Kasumi-1 (cell line): ENCODE measurements around the gene GRID1.
"Not testable (repeated sequence)": the region's sequence is repeated elsewhere in the genome, so short reads cannot be mapped to it uniquely, and the experiment has no call there.

Experiments
- DNase-seq, 2 experiments: peaks; one replicate each; lab custom pipeline; 2025; lab: John Stamatoyannopoulos, UW

GRID1 gene

GRCh38 chr10:85993840-85994507 lies 372.6 kb downstream of the GRID1 start:
- no peak for DNase-seq

- DNase-seq, result no peak
Measured at GRCh38 chr10:85993140-85993539, 373.5 kb downstream of the GRID1 start.

DNA sequence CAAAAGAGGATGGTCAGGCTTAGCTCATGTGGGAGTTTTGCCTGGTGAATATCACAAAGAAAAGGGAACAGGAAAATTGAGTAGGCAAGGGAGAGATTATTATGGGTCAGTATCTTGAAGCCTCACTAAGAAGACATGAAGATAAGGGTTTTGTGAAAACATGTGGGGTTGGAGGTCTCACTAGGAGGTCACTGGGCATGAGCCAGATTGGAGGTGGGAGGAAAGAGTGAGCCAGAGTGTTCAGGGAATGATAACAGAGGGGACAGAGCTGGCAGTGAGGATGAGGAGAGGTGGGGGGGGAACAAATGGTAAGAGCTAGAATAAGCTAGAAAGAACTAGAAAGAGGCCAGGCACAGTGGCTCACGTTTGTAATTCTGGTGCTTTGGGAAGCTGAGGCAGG lies 374.3 kb downstream of the GRID1 start:
- DNase-seq, result no peak

GRCh38 chr10:85986777-85987176 lies 379.8 kb downstream of the GRID1 start:
- no peak for DNase-seq

GRCh38 chr10:85983051-85983450 lies 383.5 kb downstream of the GRID1 start:
- no peak for DNase-seq

- no peak for DNase-seq
Measured at GRCh38 chr10:85979598-85979997, 387.0 kb downstream of the GRID1 start.

- DNase-seq, result no peak
Measured at GRCh38 chr10:85978566-85979358, 387.8 kb downstream of the GRID1 start.

- DNase-seq, result no peak
Measured at GRCh38 chr10:85977642-85978041, 389.0 kb downstream of the GRID1 start.

DNA sequence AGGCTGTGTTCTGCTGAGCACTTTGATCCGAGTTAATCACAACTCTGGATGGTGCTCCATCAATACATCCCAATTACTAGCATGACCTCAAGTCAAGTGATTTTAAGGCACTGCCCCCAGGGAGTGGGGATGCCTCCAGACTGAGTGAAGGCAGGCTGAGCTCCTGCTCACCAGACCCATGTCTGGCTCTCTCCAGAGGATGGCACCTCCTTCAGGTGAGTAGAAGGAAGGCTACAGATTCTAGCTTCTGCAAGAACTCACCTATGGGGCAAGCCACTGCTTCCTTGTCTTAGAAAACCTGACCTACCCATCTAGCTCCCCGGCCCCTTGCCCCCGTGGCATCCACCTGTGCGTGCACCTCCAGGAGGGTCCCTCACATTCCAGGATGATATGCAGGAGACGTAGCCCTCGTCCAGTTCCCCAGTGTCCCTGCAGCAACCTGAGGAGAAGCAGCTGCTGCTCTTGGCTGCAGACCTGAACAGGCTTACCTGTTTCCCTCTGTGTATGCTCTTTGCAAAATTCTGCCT lies 390.3 kb downstream of the GRID1 start:
- DNase-seq, result no peak

- no peak for DNase-seq
Measured at GRCh38 chr10:85971494-85971893, 395.1 kb downstream of the GRID1 start.

DNA sequence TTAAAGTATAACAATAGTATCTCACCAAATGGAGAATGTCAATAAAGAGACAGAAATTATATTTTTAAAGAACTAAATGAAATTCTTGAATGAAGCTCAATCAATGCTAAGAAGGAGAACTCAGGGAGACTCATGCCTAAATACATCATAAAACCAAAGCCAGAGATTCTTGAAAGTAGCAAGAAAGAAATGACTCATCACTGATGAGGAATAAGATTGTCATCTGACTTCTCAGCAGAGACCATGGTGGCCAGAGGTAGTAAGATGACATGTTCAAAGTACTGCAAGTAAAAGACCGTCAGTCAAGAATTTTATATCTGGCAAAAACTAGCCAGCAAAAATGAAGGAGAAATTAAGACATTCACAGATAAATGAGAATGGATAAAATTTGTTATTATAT lies 399.0 kb downstream of the GRID1 start:
- no peak for DNase-seq

DNA sequence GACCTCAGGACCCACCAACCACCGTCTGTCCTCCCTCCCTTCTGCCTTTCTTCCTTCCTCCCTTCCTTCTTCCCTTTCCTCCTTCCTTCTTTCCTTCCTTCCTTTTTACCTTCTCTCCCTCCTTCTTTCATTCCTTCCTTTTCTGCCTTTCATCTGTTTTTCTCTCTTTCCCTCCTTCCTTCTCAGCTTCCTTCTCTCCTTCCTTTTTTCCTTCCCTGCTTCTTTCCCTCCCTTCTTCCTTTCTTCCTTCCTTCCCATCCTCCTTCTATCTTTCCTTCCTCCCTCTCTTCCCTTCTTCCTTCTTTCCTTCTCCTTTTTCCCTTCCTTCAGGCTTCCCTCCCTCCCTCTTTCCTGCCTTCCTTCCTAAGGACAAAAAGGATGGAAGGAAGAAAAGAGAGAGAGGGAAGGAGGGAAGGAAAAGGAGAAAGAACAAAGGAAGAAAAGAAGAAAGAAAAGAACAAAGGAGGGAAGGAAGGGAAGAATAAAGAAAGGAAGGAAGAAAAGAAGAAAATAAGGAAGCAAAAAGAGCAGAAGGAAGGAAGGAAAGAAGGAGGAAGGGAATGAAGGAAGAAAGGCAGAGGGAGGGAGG lies 405.0 kb downstream of the GRID1 start:
- no peak for DNase-seq

- DNase-seq, result no peak
Measured at GRCh38 chr10:85961073-85961472, 405.5 kb downstream of the GRID1 start.

- DNase-seq, result no peak
Measured at GRCh38 chr10:85959239-85959638, 407.4 kb downstream of the GRID1 start.

DNA sequence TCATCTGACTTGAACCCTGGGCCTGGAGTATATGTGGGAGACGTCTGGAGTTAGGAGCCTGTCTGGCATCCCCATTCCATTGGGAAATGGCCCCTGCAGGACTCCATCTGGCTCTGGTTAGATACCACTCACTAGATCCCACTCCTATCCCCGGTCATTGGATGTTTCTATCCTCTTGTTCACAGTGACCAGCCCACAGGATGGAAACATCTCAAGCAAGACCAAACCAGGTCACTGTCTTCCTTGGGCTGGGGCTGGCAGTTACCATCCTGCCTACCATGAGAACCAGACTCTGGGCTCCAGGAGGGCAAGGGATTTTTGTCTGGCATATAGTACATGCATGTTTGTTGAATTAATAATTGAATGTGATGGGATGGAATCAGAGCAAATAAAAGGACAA lies 415.7 kb downstream of the GRID1 start:
- no peak for DNase-seq

DNA sequence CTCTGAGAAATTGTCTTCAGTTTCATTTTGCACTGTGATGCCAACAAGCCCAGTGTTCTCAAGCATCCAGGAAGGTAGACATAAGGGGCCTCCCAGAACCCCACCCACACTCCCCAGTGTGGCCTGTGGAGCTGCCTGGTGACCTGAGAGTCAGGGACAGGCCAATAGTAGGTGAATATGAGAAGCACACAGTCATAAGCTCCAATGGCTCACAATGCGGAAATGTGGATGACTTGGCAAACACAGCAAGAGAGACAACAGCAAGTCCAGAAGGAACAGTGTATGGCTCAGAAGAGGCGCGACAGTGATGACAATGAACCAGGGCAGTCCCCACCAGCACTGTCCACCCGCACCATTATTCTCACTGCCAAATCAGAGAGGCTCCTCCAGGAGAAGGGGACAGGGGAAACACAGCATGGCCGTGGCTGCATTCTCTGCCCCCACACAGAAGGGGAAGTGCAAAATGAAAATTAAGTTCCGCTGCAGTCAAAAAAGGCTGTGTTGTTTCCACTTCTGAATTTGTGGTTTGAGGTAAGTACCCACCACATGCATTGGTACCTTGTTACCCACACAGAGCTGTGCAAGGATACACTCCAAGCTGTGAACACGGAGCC lies 419.8 kb downstream of the GRID1 start:
- DNase-seq, result no peak

GRCh38 chr10:85936161-85936560 lies 430.4 kb downstream of the GRID1 start:
- DNase-seq, result no peak

DNA sequence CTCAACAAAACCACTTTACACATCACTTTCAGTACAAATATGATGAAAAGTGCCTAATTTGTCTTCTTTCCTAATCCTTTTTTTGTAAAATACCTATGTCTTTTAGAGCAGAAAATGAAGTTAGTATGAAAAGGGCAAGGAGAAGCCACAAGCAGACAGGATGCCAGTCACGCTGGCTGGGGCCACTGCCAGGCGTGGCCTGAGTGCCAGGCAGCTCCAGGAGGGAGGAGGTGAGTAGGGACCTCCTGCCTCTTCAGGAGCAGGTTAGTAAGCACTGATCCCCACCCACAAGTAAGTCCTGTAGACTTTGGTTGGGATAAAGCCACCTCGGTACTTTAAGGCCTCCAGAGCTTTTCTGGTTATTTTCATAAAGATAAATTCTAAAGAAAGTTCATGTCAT lies 432.0 kb downstream of the GRID1 start:
- no peak for DNase-seq

GRCh38 chr10:85929993-85930392 lies 436.6 kb downstream of the GRID1 start:
- not testable (repeated sequence) for DNase-seq

DNA sequence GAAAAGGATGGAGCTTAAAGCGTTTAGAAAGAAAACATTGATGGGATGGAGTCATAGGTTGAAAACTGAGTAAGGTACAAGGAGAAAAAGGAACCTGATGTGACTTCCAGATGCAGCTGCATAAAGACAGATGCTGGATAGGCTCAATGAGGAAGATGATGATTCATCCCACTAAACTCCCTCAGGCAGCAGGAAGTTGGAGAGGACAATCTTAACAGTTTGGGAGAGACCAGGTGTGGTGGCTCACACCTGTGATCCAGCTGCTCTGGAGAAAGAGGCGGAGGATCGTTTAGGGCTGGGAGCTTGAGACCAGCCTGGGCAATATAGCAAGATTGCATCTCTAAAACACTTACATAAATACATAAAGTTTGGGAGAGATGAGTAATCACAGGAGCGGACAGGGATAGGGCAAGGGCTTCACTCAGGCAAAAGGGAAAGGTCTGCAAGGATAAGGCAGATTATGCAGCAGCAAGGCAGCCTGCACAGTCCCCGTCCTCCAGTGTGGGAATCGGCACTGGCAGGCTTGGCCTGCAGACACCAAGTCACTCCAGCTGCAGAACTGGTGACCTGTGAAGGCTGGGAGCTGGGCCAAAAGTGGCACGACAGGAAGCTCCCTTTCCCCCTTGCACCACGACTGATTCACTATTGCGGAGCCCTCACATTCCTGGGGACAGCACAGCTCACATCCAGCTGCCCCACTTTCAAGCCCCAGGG lies 438.5 kb downstream of the GRID1 start:
- no peak for DNase-seq

- DNase-seq, result no peak
Measured at GRCh38 chr10:85926986-85927385, 439.6 kb downstream of the GRID1 start.

- no peak for DNase-seq
Measured at GRCh38 chr10:85926136-85926535, 440.5 kb downstream of the GRID1 start.
